Measurements from ENCODE around the gene ARL8A.

The ARL8A gene

DNA sequence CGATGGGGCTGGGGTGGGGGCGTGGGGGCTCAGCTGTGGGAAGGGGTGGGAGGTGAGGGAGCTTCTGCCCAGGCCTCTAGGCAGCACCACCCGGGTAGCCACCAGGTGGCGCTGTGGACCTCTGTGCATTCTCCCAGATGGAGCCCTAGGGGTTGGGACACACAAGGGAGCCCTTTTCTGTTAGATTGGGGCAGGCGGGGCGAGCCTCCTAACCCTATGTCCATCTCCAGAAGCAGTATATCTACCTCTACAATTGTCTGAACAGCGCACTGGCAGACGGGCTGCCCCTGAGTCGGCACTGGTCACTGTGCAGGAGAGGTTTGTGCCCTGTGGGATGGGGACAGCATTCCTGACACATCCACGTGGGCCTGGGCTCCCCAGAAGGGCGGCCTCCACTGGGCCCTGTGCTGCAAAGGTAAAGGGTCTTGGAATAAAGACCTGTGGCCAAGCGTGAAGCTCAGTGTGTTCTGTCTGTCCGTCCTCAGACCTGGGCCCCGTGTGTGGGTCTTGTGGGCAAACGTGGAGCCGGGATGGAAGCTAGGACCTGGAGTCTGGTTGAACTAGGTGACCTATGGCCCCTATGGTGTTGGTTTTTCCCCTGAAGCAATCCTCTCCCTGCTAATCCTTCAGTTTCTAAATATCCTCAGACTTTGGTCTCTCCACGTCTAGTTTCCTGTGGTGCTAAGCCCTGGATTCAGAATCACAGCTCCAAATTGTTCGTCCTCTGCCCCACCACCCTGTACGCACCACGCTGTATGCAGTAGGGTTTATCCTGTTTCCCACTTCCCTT lies 44.7 kb upstream of the ARL8A start:
- TF ChIP-seq, protein P1, sequence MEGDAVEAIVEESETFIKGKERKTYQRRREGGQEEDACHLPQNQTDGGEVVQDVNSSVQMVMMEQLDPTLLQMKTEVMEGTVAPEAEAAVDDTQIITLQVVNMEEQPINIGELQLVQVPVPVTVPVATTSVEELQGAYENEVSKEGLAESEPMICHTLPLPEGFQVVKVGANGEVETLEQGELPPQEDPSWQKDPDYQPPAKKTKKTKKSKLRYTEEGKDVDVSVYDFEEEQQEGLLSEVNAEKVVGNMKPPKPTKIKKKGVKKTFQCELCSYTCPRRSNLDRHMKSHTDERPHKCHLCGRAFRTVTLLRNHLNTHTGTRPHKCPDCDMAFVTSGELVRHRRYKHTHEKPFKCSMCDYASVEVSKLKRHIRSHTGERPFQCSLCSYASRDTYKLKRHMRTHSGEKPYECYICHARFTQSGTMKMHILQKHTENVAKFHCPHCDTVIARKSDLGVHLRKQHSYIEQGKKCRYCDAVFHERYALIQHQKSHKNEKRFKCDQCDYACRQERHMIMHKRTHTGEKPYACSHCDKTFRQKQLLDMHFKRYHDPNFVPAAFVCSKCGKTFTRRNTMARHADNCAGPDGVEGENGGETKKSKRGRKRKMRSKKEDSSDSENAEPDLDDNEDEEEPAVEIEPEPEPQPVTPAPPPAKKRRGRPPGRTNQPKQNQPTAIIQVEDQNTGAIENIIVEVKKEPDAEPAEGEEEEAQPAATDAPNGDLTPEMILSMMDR (IDR thresholded peaks at IDR 0.05; ENCODE audit: extremely low read depth, insufficient read depth, missing control alignments) = peak; percentile 82
- peak; percentile 58 for DNase-seq (ENCODE audit: low spot score)
- in situ Hi-C loops (cut with MboI; ENCODE audit: low pct_unique_long_range_greater_than_20kb, low sequenced_read_pairs, unreplicated experiment) = loop anchor here (25.0 kb wide), 1 partner anchor 523 kb away; the partner anchor contains the start of gene SYT2

DNA sequence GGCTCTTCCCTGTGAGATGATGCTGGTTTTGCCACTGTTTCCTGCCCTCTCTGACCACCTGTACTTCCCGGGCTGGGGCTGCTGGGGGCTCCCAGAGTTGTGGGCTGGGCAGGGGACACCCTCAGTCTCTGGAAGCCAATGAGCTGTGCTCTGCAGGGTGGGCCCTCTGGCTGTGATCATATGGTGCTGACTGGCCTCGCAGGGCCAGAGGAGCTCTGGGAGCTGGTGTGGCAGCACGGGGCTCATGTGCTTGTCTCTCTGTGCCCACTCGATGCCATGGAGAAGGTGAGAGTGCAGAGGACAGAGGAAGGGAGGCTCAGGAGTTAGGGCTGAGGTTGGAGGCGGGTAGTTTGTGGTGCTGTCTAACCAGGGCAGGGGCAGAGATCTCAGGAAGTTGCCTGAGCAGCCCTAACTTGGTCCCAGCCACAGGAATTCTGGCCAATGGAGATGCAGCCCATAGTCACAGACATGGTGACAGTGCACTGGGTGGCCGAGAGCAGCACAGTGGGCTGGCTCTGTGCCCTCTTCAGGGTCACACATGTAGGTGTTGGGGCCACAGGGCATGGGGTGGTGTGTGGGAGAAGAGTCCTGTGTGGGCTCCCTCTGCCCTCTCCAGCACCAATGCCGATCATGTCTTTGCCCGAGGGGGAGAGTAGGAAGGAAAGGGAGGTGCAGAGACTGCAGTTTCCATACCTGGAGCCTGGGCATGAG lies 43.3 kb upstream of the ARL8A start:
- TF ChIP-seq, protein P1 (IDR thresholded peaks at IDR 0.05; ENCODE audit: extremely low read depth, insufficient read depth, missing control alignments) = no peak
- DNase-seq (ENCODE audit: low spot score) = no peak
- in situ Hi-C loops (cut with MboI; ENCODE audit: low pct_unique_long_range_greater_than_20kb, low sequenced_read_pairs, unreplicated experiment) = loop anchor here (25.0 kb wide), 1 partner anchor 524 kb away; the partner anchor contains the start of gene SYT2

DNA sequence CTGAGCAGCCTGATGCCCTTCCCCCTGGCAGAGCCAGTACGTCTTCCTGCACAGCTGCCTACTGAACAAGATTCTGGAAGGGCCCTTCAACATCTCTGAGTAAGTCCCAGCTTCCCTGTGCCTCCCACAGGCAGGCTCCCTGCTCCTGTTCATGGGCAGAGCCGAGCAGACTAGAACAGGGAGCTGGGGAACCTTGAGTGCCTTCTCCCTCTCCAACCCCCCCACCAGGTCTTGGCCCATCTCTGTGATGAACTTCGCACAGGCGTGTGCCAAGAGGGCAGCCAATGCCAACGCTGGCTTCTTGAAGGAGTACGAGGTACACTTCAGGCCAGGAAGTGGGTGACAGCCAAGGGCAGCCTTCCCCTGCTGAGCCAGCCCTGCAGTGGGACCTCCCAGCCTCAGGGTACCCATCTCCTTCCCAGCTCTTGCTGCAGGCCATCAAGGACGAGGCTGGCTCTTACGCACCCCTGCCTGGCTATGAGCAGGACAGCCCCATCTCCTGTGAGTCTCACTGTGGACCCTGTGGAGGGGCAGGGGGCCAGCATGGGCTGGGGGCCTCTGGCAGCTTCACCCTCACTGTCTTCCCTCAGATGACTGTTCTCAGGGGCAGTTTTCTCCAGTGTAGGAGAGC lies 42.6 kb upstream of the ARL8A start:
- in situ Hi-C loops (cut with MboI; ENCODE audit: low pct_unique_long_range_greater_than_20kb, low sequenced_read_pairs, unreplicated experiment) = loop anchor here (25.0 kb wide), 1 partner anchor 525 kb away; the partner anchor contains the start of gene SYT2
- no peak for DNase-seq (ENCODE audit: low spot score)
- TF ChIP-seq, protein P1 (IDR thresholded peaks at IDR 0.05; ENCODE audit: extremely low read depth, insufficient read depth, missing control alignments) = no peak

DNA sequence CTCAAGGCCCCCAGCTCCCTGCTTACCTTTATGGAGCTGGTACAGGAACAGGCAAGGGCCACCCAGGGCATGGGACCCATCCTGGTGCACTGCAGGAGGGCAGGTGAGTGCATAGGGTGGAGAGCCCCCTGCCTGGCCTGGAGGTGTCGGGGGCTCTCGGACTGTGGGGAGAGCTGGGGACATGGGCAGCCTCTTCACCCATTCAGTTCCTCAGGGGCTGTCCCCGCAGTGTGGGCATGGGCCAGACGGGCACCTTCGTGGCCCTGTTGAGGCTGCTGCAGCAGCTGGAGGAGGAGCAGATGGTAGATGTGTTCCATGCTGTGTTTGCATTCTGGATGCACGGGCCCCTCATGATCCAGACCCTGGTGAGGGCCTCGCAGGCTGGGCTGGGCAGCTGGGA lies 41.8 kb upstream of the ARL8A start:
- TF ChIP-seq, protein P1 (IDR thresholded peaks at IDR 0.05; ENCODE audit: extremely low read depth, insufficient read depth, missing control alignments) = no peak
- in situ Hi-C loops (cut with MboI; ENCODE audit: low pct_unique_long_range_greater_than_20kb, low sequenced_read_pairs, unreplicated experiment) = loop anchor here (25.0 kb wide), 1 partner anchor 526 kb away; the partner anchor contains the start of gene SYT2
- DNase-seq (ENCODE audit: low spot score) = no peak

DNA sequence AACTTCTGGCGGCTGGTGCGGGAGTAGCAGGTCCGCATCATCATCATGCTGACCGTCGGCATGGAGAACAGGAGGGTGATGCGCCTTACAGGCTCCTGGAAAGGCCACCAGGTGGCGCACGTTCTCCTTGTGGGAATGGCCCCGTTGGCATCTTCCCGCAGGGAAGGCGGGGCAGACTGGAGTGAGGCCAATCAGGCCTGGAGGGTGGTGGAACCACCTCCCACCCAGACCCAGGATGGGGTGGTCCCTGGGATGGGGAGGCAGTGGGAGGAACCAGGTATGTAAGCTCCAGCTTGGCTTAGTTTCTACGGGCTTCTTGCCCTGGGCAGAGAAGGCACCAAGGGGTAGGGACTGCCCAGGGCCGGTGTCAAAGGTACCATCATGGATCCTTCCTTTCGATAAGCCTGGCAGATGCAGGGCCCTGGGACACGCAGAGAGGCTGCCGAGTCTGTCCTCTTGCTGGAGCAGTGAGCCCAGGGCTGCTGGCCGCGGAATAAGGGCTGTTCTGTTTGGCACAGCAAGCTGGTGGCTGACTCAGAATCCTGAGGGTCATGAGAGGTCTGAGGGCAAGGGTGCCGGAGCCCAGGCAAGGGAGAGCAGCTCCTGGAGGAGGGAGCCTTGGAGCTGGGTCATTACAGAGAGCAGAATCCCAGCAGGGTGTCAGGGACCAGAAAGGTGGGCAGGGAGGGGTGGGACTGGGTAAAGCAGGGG lies 40.4 kb upstream of the ARL8A start:
- in situ Hi-C loops (cut with MboI; ENCODE audit: low pct_unique_long_range_greater_than_20kb, low sequenced_read_pairs, unreplicated experiment) = loop anchor here (25.0 kb wide), 1 partner anchor 527 kb away; the partner anchor contains the start of gene SYT2
- peak; percentile 73 for DNase-seq (ENCODE audit: low spot score)
- TF ChIP-seq, protein P1 (IDR thresholded peaks at IDR 0.05; ENCODE audit: extremely low read depth, insufficient read depth, missing control alignments) = peak; percentile 86
